SK-N-SH (cell line): ENCODE measurements around the gene DDX19B. TPM values are rescaled to one million over a fixed set of nuclear protein-coding genes. Genes with fewer than 3 reads are reported as not detected.
"Not testable (repeated sequence)": the region's sequence is repeated elsewhere in the genome, so short reads cannot be mapped to it uniquely, and the experiment has no call there.

Source experiments
- CTCF ChIA-PET: fragments of 300-600, 350-600 bp; formaldehyde crosslinking; extraction: SDS; loops from one replicate; lab custom pipeline; 2021; lab: Yijun Ruan, JAX
- POLR2A ChIA-PET: fragments of 350-600 bp; sonication (Branson Sonifier 250); formaldehyde crosslinking; extraction: SDS; loops from one replicate; lab custom pipeline; 2020; ENCODE audit warnings: antibody characterized with exemption, inconsistent platforms; lab: Yijun Ruan, JAX
- DNase-seq: peaks from one replicate; pipeline ENCODE4 v3.0.0; 2012
- H2AFZ ChIP-seq: fragments of 200-600 bp; sonication (generic); 2 replicates; pipeline ENCODE4 v1.8.1; 2016; ENCODE audit warnings: antibody characterized with exemption, mild to moderate bottlenecking, low read depth
- H3F3A ChIP-seq: fragments of 200-600 bp; sonication (generic); replicated peaks from 2 replicates; pipeline ENCODE3; 2016; ENCODE audit warnings: antibody characterized with exemption, mild to moderate bottlenecking; ENCODE audit not compliant: insufficient read depth
- H3K27ac ChIP-seq, 2 experiments: fragments of 200-500 bp in 1 of 2; fragments of 200-600 bp in 1 of 2; sonication (Bioruptor generic) in 1 of 2; sonication (generic), shearing (Covaris generic) in 1 of 2; 2 replicates each; pipeline versions ENCODE4 v1.5.1 to v1.6.1; 2014 to 2016; ENCODE audit warnings: low read depth in 2 of 2, inconsistent platforms in 1 of 2, low read length in 1 of 2, mild to moderate bottlenecking in 1 of 2, mixed read lengths in 1 of 2
- H3K27me3 ChIP-seq: fragments of 200-600 bp; sonication (generic), shearing (Covaris generic); 2 replicates; pipeline ENCODE4 v1.6.1; 2016; ENCODE audit warnings: mixed run types; ENCODE audit not compliant: insufficient read depth
- H3K36me3 ChIP-seq, 2 experiments: fragments of 200-500 bp in 1 of 2; fragments of 200-600 bp in 1 of 2; sonication (Bioruptor generic) in 1 of 2; sonication (generic) in 1 of 2; replicated peaks in 1 of 2; 2 replicates each; pipeline versions ENCODE3 to v1.5.1; 2014 to 2016; ENCODE audit warnings: low read length in 1 of 2, mild to moderate bottlenecking in 1 of 2; ENCODE audit not compliant: insufficient read depth in 2 of 2, control insufficient read depth in 1 of 2
- H3K4me1 ChIP-seq, 2 experiments: fragments of 200-500 bp in 1 of 2; fragments of 200-600 bp in 1 of 2; sonication (Bioruptor generic) in 1 of 2; sonication (generic), shearing (Covaris generic) in 1 of 2; 2 replicates each; pipeline versions ENCODE4 v1.5.1 to v1.6.1; 2014 to 2016; ENCODE audit warnings: low read depth in 1 of 2, low read length in 1 of 2, mixed run types in 1 of 2; ENCODE audit not compliant: insufficient read depth in 2 of 2, control insufficient read depth in 1 of 2
- H3K4me2 ChIP-seq: fragments of 200-600 bp; sonication (generic), shearing (Covaris generic); 2 replicates; pipeline ENCODE4 v1.6.1; 2017; ENCODE audit warnings: mixed run types
- H3K4me3 ChIP-seq, 2 experiments: fragments of 200-500 bp in 1 of 2; fragments of 200-600 bp in 1 of 2; sonication (Bioruptor generic) in 1 of 2; sonication (generic), shearing (Covaris generic) in 1 of 2; 2 replicates each; pipeline versions ENCODE4 v1.5.1 to v1.8.1; 2014 to 2016; ENCODE audit warnings: low read depth in 2 of 2, inconsistent platforms in 1 of 2, low read length in 1 of 2, mild to moderate bottlenecking in 1 of 2, mixed read lengths in 1 of 2, moderate library complexity in 1 of 2
- H3K79me2 ChIP-seq: fragments of 200-600 bp; sonication (generic); 2 replicates; pipeline ENCODE4 v1.8.1; 2017; ENCODE audit warnings: mild to moderate bottlenecking; ENCODE audit not compliant: insufficient read depth
- H3K9ac ChIP-seq: fragments of 200-600 bp; sonication (generic); 2 replicates; pipeline ENCODE4 v1.6.1; 2017; ENCODE audit warnings: mixed run types
- H3K9me2 ChIP-seq: fragments of 200-600 bp; sonication (generic); 2 replicates; pipeline ENCODE4 v1.6.1; 2017; ENCODE audit warnings: mixed run types
- H3K9me3 ChIP-seq: fragments of 200-600 bp; sonication (generic); 2 replicates; pipeline ENCODE4 v1.6.1; 2017; ENCODE audit warnings: mixed run types, mild to moderate bottlenecking, moderate library complexity
- H4K20me1 ChIP-seq: fragments of 200-600 bp; sonication (generic); 2 replicates; pipeline ENCODE4 v1.6.1; 2017; ENCODE audit warnings: mild to moderate bottlenecking, mixed run types; ENCODE audit not compliant: insufficient read depth
- CHD2 ChIP-seq: fragments of 150-350 bp; IDR thresholded peaks from 2 replicates; pipeline ENCODE4 v1.6.1; 2018; ENCODE audit warnings: low read length; ENCODE audit not compliant: partially characterized antibody
- ELF1 ChIP-seq: IDR thresholded peaks from 2 replicates; pipeline ENCODE4 v1.4.0; 2012
- EP300 ChIP-seq, 2 experiments: IDR thresholded peaks; 2 replicates each; pipeline versions ENCODE4 v1.4.0 to v1.6.1; 2012; ENCODE audit warnings: borderline replicate concordance in 1 of 2, low read depth in 1 of 2, low read length in 1 of 2
- GABPA ChIP-seq: IDR thresholded peaks from 2 replicates; pipeline ENCODE4 v1.4.0; 2012; ENCODE audit warnings: low read depth, mild to moderate bottlenecking
- JUND ChIP-seq: IDR thresholded peaks from 2 replicates; pipeline ENCODE4 v1.4.0; 2012
- NFIC ChIP-seq: IDR thresholded peaks from 2 replicates; pipeline ENCODE4 v1.4.0; 2012; ENCODE audit warnings: borderline replicate concordance
- SIN3A ChIP-seq: IDR thresholded peaks from 2 replicates; pipeline ENCODE4 v1.6.1; 2012; ENCODE audit warnings: low read depth, mild to moderate bottlenecking, low read length, moderate library complexity, borderline replicate concordance
- TAF1 ChIP-seq: IDR thresholded peaks from 2 replicates; pipeline ENCODE4 v1.6.1; 2012; ENCODE audit warnings: low read depth, mild to moderate bottlenecking, low read length, moderate library complexity, borderline replicate concordance
- WGBS: methylation state at CpG from one replicate; pipeline ENCODE4 v1.1.6; 2017; ENCODE audit warnings: low lambda C conversion rate; 5-methylcytosine and 5-hydroxymethylcytosine counted together
- polyA plus RNA-seq, 3 experiments: library from polyadenylated mRNA; depleted of rRNA; stranded (reverse); fragments of >200 nt; gene quantifications; 2 replicates each; pipeline ENCODE4 v1.2.3, GENCODE V29; 2012
- TF ChIP-seq, protein P1 (sequence below): fragments of 200-600 bp; sonication (generic); IDR thresholded peaks from 2 replicates; pipeline ENCODE4 v1.6.1; 2017; ENCODE audit warnings: antibody characterized with exemption, mild to moderate bottlenecking, moderate library complexity
- TF ChIP-seq, protein P2 (sequence below): fragments of 150-350 bp; IDR thresholded peaks from 2 replicates; pipeline ENCODE4 v1.6.1; 2017; ENCODE audit warnings: antibody characterized with exemption, low read length, low read depth, borderline replicate concordance

The DDX19B gene
- polyA plus RNA-seq, 1 of the 3 experiments (the other 2 are of a cell fraction), result 43.6 TPM

- Histone ChIP-seq H3K4me1 (no peaks in the 10 kb centered on the region), H3K9me2 (no peaks in the 10 kb centered on the region), H3K9me3 (no peaks in the 10 kb centered on the region), H3K4me3 (no peak overlapping the region), H3F3A (peaks cover under 1% of the 10 kb centered on the region), H4K20me1 (no peaks in the 10 kb centered on the region), H3K27me3 (no peaks in the 10 kb centered on the region), H3K4me2 (no peak overlapping the region), H3K27ac (no peak overlapping the region), H3K79me2 (no peaks in the 10 kb centered on the region), H2AFZ (no peak overlapping the region)
- ChIA-PET CTCF (interaction anchor here (0.6 to 2.1 kb wide), 6 partner anchors 10 to 1934 kb away, joined by 3 to 5 read pairs (median 3); no protein-coding TSS in a partner anchor), POLR2A (no interaction called here)
- TF ChIP-seq, protein P1, sequence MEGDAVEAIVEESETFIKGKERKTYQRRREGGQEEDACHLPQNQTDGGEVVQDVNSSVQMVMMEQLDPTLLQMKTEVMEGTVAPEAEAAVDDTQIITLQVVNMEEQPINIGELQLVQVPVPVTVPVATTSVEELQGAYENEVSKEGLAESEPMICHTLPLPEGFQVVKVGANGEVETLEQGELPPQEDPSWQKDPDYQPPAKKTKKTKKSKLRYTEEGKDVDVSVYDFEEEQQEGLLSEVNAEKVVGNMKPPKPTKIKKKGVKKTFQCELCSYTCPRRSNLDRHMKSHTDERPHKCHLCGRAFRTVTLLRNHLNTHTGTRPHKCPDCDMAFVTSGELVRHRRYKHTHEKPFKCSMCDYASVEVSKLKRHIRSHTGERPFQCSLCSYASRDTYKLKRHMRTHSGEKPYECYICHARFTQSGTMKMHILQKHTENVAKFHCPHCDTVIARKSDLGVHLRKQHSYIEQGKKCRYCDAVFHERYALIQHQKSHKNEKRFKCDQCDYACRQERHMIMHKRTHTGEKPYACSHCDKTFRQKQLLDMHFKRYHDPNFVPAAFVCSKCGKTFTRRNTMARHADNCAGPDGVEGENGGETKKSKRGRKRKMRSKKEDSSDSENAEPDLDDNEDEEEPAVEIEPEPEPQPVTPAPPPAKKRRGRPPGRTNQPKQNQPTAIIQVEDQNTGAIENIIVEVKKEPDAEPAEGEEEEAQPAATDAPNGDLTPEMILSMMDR, result peak; percentile 61
- no peak for TF ChIP-seq CHD2
- TF ChIP-seq, all 33 proteins: peak for 1
- 83% methylated on average over 9 of the region's 9 CpGs for whole genome bisulfite sequencing
- Histone ChIP-seq H3K36me3 (peaks cover 24 to 36% of the 10 kb centered on the region in 2 experiments), H3K9ac (no peak overlapping the region)
- no peak for DNase-seq
These were observed 32.8 kb downstream of the DDX19B start for GRCh38 chr16:70331588-70332358.

- H3K79me2 ChIP-seq, H3K9ac ChIP-seq, H3K4me2 ChIP-seq, H3K27ac ChIP-seq, H3K4me1 ChIP-seq, H3K27me3 ChIP-seq, H3K9me2 ChIP-seq, H3K9me3 ChIP-seq, POLR2A ChIA-PET, H3F3A ChIP-seq, H3K4me3 ChIP-seq, DNase-seq, H2AFZ ChIP-seq, H4K20me1 ChIP-seq: not testable (repeated sequence)
- peaks cover 24 to 38% of the 10 kb centered on the region in 2 experiments for H3K36me3 ChIP-seq
- 83% methylated on average over 5 of the region's 12 CpGs for WGBS
- CTCF ChIA-PET, result interaction anchor here (0.8 to 1.9 kb wide), 3 partner anchors 11 to 182 kb away, joined by 3 to 4 read pairs (median 3); no protein-coding TSS in a partner anchor
These were observed 33.7 kb downstream of the DDX19B start for GRCh38 chr16:70332728-70333127.

DNA sequence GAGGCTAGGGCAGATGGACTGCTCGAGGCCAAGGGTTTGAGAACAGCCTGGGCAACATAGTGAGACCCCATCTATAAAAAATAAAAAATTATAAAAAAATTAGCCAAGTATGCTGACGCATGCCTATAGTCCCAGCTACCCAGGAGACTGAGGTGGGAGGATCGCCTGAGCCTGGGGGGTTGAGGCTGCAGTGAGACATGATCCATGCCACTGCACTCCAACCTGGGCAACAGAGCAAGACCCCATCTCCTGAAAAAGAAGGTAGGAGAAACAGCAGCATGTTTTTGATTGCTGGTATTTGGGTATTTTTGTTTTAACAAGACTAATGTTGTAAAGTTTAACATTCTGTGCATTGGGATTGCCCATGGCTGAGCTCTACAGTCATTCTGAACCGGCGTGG, 38.8 kb downstream of the DDX19B start:
- POLR2A ChIA-PET, result no interaction called here
- H3K4me3 ChIP-seq, result no peak overlapping the region

More for the DNA sequence above, 38.8 kb downstream of the DDX19B start:
- no peaks in the 10 kb centered on the region for H3K4me1 ChIP-seq
- no peaks in the 10 kb centered on the region for H3K79me2 ChIP-seq
- CTCF ChIA-PET, result interaction anchor here (1.1 kb wide), 1 partner anchor 12 kb away, joined by 3 read pairs; no protein-coding TSS in a partner anchor
- no peaks in the 10 kb centered on the region for H3K9me2 ChIP-seq
- TF ChIP-seq TAF1, result no peak
- no peak for TF ChIP-seq GABPA
- TF ChIP-seq EP300 (IDR thresholded peaks at IDR 0.05; ENCODE audit: borderline replicate concordance in 1 of 2, low read depth in 1 of 2, low read length in 1 of 2), result no peak
- no peak for TF ChIP-seq ELF1
- no peak for TF ChIP-seq JUND
- TF ChIP-seq CHD2, result no peak
- TF ChIP-seq, protein P2, sequence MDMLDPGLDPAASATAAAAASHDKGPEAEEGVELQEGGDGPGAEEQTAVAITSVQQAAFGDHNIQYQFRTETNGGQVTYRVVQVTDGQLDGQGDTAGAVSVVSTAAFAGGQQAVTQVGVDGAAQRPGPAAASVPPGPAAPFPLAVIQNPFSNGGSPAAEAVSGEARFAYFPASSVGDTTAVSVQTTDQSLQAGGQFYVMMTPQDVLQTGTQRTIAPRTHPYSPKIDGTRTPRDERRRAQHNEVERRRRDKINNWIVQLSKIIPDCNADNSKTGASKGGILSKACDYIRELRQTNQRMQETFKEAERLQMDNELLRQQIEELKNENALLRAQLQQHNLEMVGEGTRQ, result no peak
- no peak for TF ChIP-seq NFIC
- TF ChIP-seq SIN3A, result no peak
- no peak for DNase-seq
- no peaks in the 10 kb centered on the region for H3K27me3 ChIP-seq
- peaks cover 4% of the 10 kb centered on the region for H3F3A ChIP-seq
- no peak overlapping the region for H3K4me2 ChIP-seq
- H2AFZ ChIP-seq, result no peak overlapping the region
- peaks cover 19 to 21% of the 10 kb centered on the region in 2 experiments for H3K36me3 ChIP-seq
- no peaks in the 10 kb centered on the region for H4K20me1 ChIP-seq
- 94% methylated on average over 5 of the region's 5 CpGs for WGBS
- no peak overlapping the region for H3K9ac ChIP-seq
- no peaks in the 10 kb centered on the region for H3K9me3 ChIP-seq
- H3K27ac ChIP-seq, result no peak overlapping the region
